Measurements from ENCODE around the gene PTGR3.

The PTGR3 gene

DNA sequence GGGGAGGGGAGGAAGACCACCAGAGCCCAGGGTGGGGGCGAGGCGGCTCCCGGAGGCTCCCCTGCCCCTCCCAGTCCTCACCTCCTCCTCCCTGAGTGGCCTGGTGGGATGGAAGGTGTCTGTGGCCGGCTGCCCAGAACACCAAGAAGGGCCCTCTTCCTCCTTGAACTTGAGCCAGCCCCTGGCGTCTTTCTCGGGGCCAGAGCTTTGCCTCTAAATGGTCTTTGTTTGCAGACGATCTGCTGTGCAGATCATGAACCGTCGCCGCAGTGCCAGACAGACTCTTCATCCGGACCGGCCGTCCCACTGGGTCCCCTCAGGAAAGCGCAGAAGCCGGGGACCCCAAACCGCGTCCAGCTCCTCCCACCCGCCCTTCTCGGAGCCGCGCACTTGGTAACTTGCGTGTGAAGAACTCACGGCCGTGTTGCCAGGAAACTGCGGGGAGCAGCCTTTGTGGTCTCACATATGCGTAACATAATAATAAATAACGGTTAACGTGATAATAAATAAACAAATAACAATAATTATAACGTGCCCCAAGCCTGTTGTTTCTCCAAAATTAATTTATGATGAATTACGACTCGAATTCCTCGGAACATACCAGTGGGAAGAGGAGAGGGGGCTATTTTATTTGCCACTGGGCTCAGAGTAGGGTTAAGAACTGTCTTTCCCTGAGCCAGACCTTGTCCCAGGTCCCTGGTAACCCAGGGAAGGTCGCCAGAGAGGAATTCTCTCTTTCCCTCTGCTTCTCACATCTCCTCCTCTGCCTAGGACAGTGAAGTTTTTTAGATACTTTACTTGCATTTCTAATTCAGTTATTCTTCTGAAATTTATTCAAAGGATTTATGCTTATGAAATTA lies 41.0 kb downstream of the PTGR3 start:
- no peak for DNase-seq

DNA sequence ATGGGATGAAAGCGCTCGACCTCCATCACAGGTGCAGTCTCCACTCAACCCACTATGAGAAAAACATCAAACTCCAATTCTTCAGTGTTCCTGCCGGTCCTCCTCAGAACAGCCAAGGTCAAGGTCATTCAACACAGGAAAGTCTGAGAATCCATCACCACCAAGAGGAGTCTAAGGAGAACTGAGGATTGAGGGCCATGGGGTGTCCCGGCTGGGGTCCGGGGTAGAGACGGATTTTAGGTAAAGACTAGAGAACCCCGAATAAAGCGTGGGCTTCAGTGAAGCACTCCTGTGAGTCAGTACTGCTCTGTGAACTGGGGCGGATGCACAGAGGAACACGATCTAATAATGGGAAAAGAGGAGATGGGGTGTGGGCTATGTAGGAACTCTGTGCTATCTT lies 41.8 kb downstream of the PTGR3 start:
- DNase-seq, result no peak

DNA sequence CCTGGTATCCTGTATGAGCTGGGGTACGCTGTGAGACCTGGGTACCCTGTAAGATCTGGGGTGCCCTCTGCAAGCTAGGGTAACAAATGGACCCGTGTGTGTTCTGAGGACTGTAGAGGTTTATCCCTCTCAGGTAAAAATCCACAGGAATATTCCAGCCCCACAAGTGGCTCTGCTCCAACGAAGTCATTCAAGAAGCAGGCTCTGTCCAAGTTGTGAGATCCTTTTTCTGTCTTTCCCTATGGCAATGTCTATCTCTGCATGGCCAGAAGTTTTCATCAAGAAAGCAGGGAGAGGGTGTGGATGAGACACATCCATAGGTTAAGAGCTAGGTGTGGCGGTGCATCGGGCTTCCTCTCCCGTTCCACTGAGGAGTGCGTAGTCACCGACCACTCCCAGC lies 43.0 kb downstream of the PTGR3 start:
- no peak for DNase-seq

DNA sequence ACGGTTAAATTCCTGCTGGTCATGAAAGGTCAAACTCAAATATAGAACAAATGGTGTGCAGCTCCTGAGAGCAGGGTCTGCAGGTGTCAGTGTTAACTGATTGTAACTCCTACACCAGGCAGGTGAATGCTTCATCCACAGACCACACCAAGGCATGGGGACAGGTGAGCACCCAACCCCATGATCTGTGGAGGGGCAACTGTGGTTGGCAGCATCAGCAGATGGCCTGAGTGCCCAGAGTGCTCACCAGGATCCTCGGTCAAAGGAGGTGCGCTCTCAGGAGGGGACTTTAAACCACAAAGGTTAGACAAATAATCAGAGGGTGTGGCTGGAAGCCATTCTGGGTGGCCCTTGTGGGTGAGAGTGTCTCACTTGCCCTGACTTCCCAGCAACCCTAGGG lies 44.5 kb downstream of the PTGR3 start:
- DNase-seq, result no peak

DNA sequence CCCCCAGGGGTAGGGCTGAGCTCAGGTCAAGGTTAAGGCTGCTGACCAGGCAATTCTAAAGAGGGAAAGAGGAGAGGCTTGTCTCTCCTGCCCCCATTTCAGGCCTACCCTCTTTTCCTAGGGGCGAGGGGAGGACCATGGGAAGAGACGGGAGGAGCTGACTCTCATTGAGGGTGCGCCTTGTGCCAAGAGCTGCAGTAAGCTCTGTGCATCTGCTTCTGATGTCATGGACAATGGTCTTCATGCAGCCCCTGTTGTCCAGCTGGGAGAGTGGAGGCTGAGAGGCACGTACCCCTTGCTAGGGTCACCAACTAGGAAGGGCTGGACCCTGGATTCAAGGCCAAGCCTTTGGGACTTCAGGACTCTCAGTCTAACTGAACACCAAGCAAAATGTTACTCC lies 45.2 kb downstream of the PTGR3 start:
- no peak for DNase-seq

DNA sequence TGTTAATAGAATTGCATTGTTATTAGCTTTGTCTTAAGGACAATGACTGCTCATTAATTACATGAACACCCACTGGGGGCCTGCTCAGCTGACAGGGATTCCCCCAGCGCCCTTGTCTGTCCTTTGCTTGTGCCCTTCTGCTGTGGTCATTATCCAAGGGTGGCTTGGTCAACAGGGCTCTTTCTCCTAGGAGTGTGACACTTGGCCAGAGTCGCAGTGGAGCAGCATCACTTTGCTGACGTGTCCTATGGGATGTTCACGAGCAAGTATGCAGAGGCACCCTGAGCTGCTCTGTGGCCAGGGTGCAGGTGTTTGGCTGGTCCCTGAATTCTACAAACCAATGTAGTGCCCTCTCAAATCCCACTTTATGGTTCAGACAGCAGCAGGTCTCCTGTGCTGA lies 46.0 kb downstream of the PTGR3 start:
- DNase-seq, result no peak

DNA sequence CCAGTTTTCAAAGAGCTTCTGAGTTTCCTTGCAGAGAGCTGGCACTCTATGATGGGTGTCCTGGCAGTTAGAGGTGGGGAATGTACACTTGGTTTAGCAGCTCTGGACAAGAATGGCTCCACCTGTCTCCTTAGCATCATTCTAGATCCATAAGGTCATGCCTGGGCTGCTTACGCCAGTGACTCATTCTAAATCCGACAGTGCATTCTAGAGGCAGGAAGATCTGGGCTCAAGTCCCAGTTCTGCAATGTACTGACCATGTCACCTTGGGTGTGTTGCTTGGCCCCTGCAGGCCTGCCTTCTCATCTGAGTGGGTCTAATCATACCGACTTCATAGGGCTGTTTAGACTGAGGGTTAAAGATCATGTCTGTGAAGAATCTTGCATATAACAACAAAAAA lies 46.5 kb downstream of the PTGR3 start:
- DNase-seq, result no peak

DNA sequence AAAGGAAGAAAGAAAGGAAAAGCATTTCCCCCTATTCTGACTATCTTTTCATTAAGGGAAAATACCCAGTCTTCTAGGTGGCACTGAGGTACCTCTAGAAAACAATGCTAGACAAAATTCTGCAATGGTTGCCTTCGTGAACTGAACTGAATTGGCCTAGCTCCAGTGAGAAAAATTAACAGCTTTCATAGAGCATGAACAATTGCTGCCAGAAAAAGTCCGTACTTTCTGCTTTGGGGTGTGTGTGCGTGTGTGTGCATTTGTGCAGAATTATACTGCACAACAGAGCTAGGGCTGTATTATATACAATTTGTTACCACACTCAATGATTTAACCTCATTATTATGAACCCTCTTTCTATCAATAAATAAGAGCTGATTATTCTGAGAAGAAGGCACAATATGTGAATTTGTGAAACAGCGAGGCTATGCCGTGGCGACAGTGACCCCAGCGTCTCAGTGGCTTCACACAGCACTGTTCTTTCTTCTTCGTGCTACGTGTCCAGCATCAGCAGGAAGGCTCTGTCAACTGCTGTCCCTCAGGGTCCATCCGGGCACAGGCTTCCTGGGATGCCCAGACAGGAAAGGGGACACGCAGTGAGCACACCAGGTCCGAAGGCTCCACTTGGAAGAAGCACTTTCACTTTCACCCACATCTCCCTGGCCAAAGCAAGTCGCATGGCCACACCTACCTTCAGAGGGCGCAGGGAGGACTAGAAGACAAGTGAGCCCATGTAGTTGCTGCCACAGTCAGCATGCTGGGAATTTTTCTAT lies 47.5 kb downstream of the PTGR3 start:
- DNase-seq, result no peak

DNA sequence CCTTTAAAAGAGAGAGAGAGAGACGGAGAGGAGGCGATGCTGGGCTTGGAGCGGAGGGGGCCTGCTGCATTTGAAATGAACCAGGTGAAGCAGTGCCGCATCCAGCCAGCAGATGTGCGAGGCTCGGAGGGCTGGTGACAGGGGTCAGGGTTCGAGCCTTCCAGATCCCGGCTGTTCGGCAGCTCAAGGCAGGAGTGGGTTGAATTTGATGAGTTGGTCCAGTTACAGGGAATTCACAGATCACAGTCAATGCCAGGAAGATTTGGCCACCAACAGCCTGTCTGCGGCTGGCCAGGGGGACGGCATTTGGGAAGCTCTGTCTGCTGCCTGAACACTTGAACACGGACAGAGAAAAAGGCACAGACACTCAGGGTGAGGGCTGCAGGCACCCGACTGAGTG lies 48.6 kb downstream of the PTGR3 start:
- no peak for DNase-seq

DNA sequence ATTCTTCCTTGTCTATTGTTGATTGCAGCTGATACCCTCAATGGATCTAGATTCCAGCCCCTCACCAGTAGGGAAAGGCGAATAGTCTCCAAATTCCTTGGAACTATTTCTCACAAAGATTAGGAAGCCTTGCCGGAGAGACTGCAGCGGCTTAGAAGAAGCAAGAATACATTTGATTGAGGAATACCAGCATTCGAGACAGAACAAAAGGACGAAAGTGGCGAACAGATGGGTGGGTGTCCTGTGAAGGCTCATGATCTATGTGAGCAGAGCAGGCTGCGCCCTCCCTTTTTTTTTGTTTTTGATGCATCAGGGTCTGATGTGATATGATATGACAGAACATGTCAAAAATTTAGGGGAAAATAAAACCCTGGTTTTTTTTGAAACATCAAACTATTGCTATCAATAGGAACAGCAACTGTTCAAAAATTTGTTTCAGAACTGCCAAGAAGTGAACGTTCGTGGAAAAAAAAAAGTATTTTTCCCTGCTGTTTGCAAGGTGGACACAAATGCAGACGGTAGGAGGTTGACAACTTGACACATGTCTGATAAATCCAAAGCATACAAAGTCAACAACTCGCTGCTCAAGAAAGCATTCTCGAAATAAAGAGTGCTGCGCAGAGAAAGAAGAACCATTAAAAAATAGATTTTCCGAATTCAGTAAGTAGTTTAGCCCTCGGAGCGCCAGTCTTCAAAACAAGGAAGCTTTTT lies 49.1 kb downstream of the PTGR3 start:
- no peak for DNase-seq

DNA sequence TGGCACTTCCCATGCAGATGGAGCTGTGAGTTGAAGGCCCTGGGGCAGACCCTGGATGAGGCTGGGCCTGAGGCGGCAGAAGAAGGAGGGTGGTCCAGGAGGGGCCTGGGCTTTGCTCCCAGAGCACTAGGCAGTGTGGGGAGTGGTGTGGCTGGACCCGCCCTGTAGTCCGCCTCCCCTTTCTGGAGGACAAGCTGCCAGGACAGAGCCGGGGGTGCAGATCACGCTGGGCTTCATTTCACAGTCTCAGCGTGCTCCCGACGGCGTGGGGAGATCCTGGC lies 49.8 kb downstream of the PTGR3 start:
- no peak for DNase-seq

Data from amniotic stem cell (primary cell).